H9 (cell line): ENCODE results near the gene NAT16. TPM values are rescaled to one million over a fixed set of nuclear protein-coding genes. Genes with fewer than 3 reads are reported as not detected.

Experiments
- DNase-seq: peaks from one replicate; pipeline ENCODE4 v3.0.0-alpha.2; 2017
- H2AFZ ChIP-seq: one replicate; pipeline ENCODE4 v1.6.1; 2013; ENCODE audit warnings: mild to moderate bottlenecking, low read length, control low read depth, moderate library complexity
- H2AK5ac ChIP-seq: 2 replicates; pipeline ENCODE4 v1.6.1; 2013; ENCODE audit warnings: low read length, control low read depth, mixed read lengths; ENCODE audit not compliant: insufficient read length
- H2BK120ac ChIP-seq: one replicate; pipeline ENCODE4 v1.6.1; 2013; ENCODE audit warnings: low read depth, mild to moderate bottlenecking, low read length, control low read depth, inconsistent platforms; ENCODE audit not compliant: poor library complexity, severe bottlenecking
- H2BK12ac ChIP-seq: 2 replicates; pipeline ENCODE4 v1.6.1; 2013; ENCODE audit warnings: low read length, control low read depth, mixed read lengths, low read depth; ENCODE audit not compliant: insufficient read length
- H2BK15ac ChIP-seq: 2 replicates; pipeline ENCODE4 v1.6.1; 2013; ENCODE audit warnings: low read depth, low read length, control low read depth
- H2BK20ac ChIP-seq: one replicate; pipeline ENCODE4 v1.6.1; 2013; ENCODE audit warnings: low read depth, mild to moderate bottlenecking, low read length, control low read depth, inconsistent platforms; ENCODE audit not compliant: poor library complexity, severe bottlenecking
- H2BK5ac ChIP-seq: 2 replicates; pipeline ENCODE4 v1.6.1; 2013; ENCODE audit warnings: low read length, control low read depth, mixed read lengths; ENCODE audit not compliant: insufficient read length
- H3K14ac ChIP-seq: 2 replicates; pipeline ENCODE4 v1.6.1; 2013; ENCODE audit warnings: low read length, control low read depth; ENCODE audit not compliant: insufficient read depth
- H3K18ac ChIP-seq: 2 replicates; pipeline ENCODE4 v1.6.1; 2013; ENCODE audit warnings: low read depth, mild to moderate bottlenecking, mixed read lengths, low read length, control low read depth; ENCODE audit not compliant: insufficient read length
- H3K23ac ChIP-seq: 2 replicates; pipeline ENCODE4 v1.6.1; 2013; ENCODE audit warnings: low read length, control low read depth, mixed read lengths, low read depth; ENCODE audit not compliant: insufficient read length
- H3K23me2 ChIP-seq: 2 replicates; pipeline ENCODE4 v1.6.1; 2013; ENCODE audit warnings: low read depth, mild to moderate bottlenecking, mixed read lengths, low read length, control low read depth; ENCODE audit not compliant: insufficient read length, poor library complexity, severe bottlenecking
- H3K27ac ChIP-seq: 2 replicates; pipeline ENCODE4 v1.5.1; 2013; ENCODE audit warnings: low read length, control low read depth, mixed read lengths, low read depth; ENCODE audit not compliant: insufficient read length
- H3K27me3 ChIP-seq: 2 replicates; pipeline ENCODE4 v1.6.1; 2013; ENCODE audit warnings: low read length, control low read depth, inconsistent platforms; ENCODE audit not compliant: insufficient read depth
- H3K4ac ChIP-seq: 2 replicates; pipeline ENCODE4 v1.6.1; 2013; ENCODE audit warnings: low read depth, mild to moderate bottlenecking, control low read depth, inconsistent platforms, low read length, moderate library complexity
- H3K4me1 ChIP-seq: 2 replicates; pipeline ENCODE4 v1.6.1; 2013; ENCODE audit warnings: low read length, control low read depth, inconsistent platforms; ENCODE audit not compliant: insufficient read depth
- H3K4me2 ChIP-seq: 2 replicates; pipeline ENCODE4 v1.6.1; 2013; ENCODE audit warnings: low read length, control low read depth, mixed read lengths; ENCODE audit not compliant: insufficient read length, insufficient read depth
- H3K56ac ChIP-seq: 2 replicates; pipeline ENCODE4 v1.6.1; 2013; ENCODE audit warnings: low read depth, mild to moderate bottlenecking, mixed read lengths, low read length, control low read depth; ENCODE audit not compliant: insufficient read length
- H3K79me1 ChIP-seq: 2 replicates; pipeline ENCODE4 v1.6.1; 2013; ENCODE audit warnings: low read depth, mild to moderate bottlenecking, moderate library complexity, low read length, control low read depth, inconsistent platforms; ENCODE audit not compliant: insufficient read depth, poor library complexity, severe bottlenecking
- H3K79me2 ChIP-seq: 2 replicates; pipeline ENCODE4 v1.6.1; 2013; ENCODE audit warnings: low read length, control low read depth, inconsistent platforms; ENCODE audit not compliant: insufficient read depth
- H3K9ac ChIP-seq: 2 replicates; pipeline ENCODE4 v1.6.1; 2013; ENCODE audit warnings: low read length, control low read depth, mixed read lengths; ENCODE audit not compliant: insufficient read length; ENCODE audit errors: extremely low read depth
- H3K9me3 ChIP-seq: one replicate; pipeline ENCODE4 v1.6.1; 2013; ENCODE audit warnings: low read depth, low read length, inconsistent platforms; ENCODE audit not compliant: control insufficient read depth
- H3T11ph ChIP-seq: one replicate; pipeline ENCODE4 v1.6.1; 2013; ENCODE audit warnings: mild to moderate bottlenecking, low read length, control low read depth, inconsistent platforms
- H4K20me1 ChIP-seq: one replicate; pipeline ENCODE4 v1.6.1; 2013; ENCODE audit not compliant: control insufficient read depth, insufficient read length, insufficient read depth
- H4K5ac ChIP-seq: 2 replicates; pipeline ENCODE4 v1.6.1; 2013; ENCODE audit warnings: low read depth, mild to moderate bottlenecking, mixed read lengths, low read length, control low read depth; ENCODE audit not compliant: insufficient read length
- H4K8ac ChIP-seq: replicated peaks from 2 replicates; pipeline ENCODE4 v1.6.1; 2013; ENCODE audit warnings: low read length, control low read depth, mixed read lengths, low read depth; ENCODE audit not compliant: insufficient read length
- H4K91ac ChIP-seq: 2 replicates; pipeline ENCODE4 v1.6.1; 2013; ENCODE audit warnings: low read depth, mild to moderate bottlenecking, moderate library complexity, mixed read lengths, low read length, control low read depth; ENCODE audit not compliant: insufficient read length
- H3K27ac Mint-ChIP-seq, 3 experiments: 2 replicates in 2 of 3; 3 replicates in 1 of 3; pipeline ENCODE4 v1.8.0; 2020 to 2021; ENCODE audit warnings: mixed read lengths in 3 of 3, mild to moderate bottlenecking in 1 of 3, moderate library complexity in 1 of 3
- H3K27me3 Mint-ChIP-seq: 2 replicates; pipeline ENCODE4 v1.8.0; 2021; ENCODE audit warnings: low read depth, mild to moderate bottlenecking, moderate library complexity, mixed read lengths
- H3K36me3 Mint-ChIP-seq, 3 experiments: 2 replicates in 2 of 3; 3 replicates in 1 of 3; pipeline ENCODE4 v1.8.0; 2020 to 2021; ENCODE audit warnings: low read depth in 3 of 3, mixed read lengths in 3 of 3; ENCODE audit not compliant: insufficient read depth in 1 of 3
- H3K4me1 Mint-ChIP-seq, 2 experiments: 2 replicates each; pipeline ENCODE4 v1.8.0; 2020; ENCODE audit warnings: mixed read lengths in 2 of 2
- H3K4me3 Mint-ChIP-seq, 2 experiments: 2 replicates in 1 of 2; 3 replicates in 1 of 2; pipeline ENCODE4 v1.8.0; 2020 to 2021; ENCODE audit warnings: mild to moderate bottlenecking in 2 of 2, mixed read lengths in 2 of 2, moderate library complexity in 1 of 2
- H3K9me3 Mint-ChIP-seq, 2 experiments: 2 replicates in 1 of 2; 3 replicates in 1 of 2; pipeline ENCODE4 v1.8.0; 2020; ENCODE audit warnings: mild to moderate bottlenecking in 2 of 2, mixed read lengths in 2 of 2, moderate library complexity in 1 of 2
- WGBS: extraction: QIAGEN DNeasy Blood & Tissue Kit; methylation state at CpG from one replicate; pipeline ENCODE4 v1.1.7; 2013; ENCODE audit warnings: missing lambda C conversion rate, low lambda C conversion rate, mixed read lengths; ENCODE audit not compliant: insufficient read length; ENCODE audit errors: extremely low coverage; 5-methylcytosine and 5-hydroxymethylcytosine counted together
- total RNA-seq: library from RNA; stranded (reverse); gene quantifications from 2 replicates; pipeline ENCODE4 v1.2.1, GENCODE V29; 2021
- TF ChIP-seq, protein P1 (sequence below): fragments of 200-600 bp; sonication (generic); conservative IDR thresholded peaks from 3 replicates; pipeline ENCODE4 v1.8.0; 2021; ENCODE audit warnings: antibody characterized with exemption, mild to moderate bottlenecking

NAT16 gene
- total RNA-seq, 1 experiment from 2014 or later = 0.50 TPM

DNA sequence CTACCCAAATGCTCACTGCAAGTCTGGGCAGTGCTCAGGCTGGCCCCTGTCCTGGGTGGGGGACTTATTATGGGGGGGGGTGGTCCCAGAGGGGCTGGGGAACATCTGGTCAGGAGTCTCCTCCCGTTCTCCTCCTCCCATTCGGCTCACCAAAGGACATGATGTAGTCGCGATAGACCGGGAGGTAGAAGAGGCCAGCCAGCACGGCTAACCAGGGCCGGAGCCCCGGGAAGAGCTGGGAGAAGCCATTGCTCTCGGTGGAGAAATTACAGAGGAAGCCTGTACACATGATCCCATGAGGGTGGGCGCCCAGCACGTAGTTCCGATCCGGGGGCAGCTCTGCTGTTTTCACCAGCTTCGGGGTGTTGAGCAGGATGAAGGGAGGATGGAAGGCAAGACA is 18.4 kb upstream of the NAT16 start:
- H3K9me3 ChIP-seq = no peaks in the 10 kb centered on the region
- H3K9ac ChIP-seq = no peak overlapping the region
- no peak overlapping the region for H3K56ac ChIP-seq
- no peak overlapping the region for H2BK120ac ChIP-seq
- H3K23ac ChIP-seq = no peak overlapping the region
- H3K4ac ChIP-seq = no peak overlapping the region
- no peaks in the 10 kb centered on the region for H3K79me2 ChIP-seq
- no peak overlapping the region for H3K4me2 ChIP-seq
- H3K27me3 Mint-ChIP-seq = peaks cover 12% of the 10 kb centered on the region
- H3K4me3 Mint-ChIP-seq = no peak overlapping the region
- H3K18ac ChIP-seq = no peak overlapping the region
- H3K4me1 ChIP-seq = no peaks in the 10 kb centered on the region; the same call in 1 of the 2 replicates
- no peak overlapping the region for H4K91ac ChIP-seq
- no peak overlapping the region for H4K5ac ChIP-seq
- no peaks in the 10 kb centered on the region for H3K36me3 Mint-ChIP-seq
- H3K27ac ChIP-seq = no peak overlapping the region
- no peak overlapping the region for H2BK15ac ChIP-seq
- no peak overlapping the region for H2AK5ac ChIP-seq
- no peak overlapping the region for H2BK20ac ChIP-seq
- no peak overlapping the region for H2BK5ac ChIP-seq
- H2BK12ac ChIP-seq = no peak overlapping the region
- H3K23me2 ChIP-seq = peaks cover 3% of the 10 kb centered on the region
- no peak overlapping the region for H4K8ac ChIP-seq
- WGBS = no CpG with 5 or more reads among the region's 14 CpGs
- no peak overlapping the region for H2AFZ ChIP-seq
- H3K9me3 Mint-ChIP-seq = no peaks in the 10 kb centered on the region
- no peaks in the 10 kb centered on the region for H3K27me3 ChIP-seq
- no peaks in the 10 kb centered on the region for H4K20me1 ChIP-seq
- no peak overlapping the region for H3T11ph ChIP-seq
- TF ChIP-seq, protein P1, sequence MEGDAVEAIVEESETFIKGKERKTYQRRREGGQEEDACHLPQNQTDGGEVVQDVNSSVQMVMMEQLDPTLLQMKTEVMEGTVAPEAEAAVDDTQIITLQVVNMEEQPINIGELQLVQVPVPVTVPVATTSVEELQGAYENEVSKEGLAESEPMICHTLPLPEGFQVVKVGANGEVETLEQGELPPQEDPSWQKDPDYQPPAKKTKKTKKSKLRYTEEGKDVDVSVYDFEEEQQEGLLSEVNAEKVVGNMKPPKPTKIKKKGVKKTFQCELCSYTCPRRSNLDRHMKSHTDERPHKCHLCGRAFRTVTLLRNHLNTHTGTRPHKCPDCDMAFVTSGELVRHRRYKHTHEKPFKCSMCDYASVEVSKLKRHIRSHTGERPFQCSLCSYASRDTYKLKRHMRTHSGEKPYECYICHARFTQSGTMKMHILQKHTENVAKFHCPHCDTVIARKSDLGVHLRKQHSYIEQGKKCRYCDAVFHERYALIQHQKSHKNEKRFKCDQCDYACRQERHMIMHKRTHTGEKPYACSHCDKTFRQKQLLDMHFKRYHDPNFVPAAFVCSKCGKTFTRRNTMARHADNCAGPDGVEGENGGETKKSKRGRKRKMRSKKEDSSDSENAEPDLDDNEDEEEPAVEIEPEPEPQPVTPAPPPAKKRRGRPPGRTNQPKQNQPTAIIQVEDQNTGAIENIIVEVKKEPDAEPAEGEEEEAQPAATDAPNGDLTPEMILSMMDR = no peak
- no peak overlapping the region for H3K14ac ChIP-seq
- H3K4me1 Mint-ChIP-seq = peaks cover 14 to 19% of the 10 kb centered on the region in 2 experiments
- peak overlapping the region in 1 of 3 experiments; percentile 13; a peak in 1 of 7 replicates for H3K27ac Mint-ChIP-seq
- no peaks in the 10 kb centered on the region for H3K79me1 ChIP-seq
- no peak for DNase-seq
